GM18499 (cell line): ENCODE data around the gene EQTN.
"Not testable (repeated sequence)": the region's sequence is repeated elsewhere in the genome, so short reads cannot be mapped to it uniquely, and the experiment has no call there.

Experiments
- ATAC-seq: cut with Tn5 transposase; IDR thresholded peaks from one replicate; pipeline ENCODE4 v1.9.1; 2021; ENCODE audit warnings: moderate number of reproducible peaks; ENCODE audit not compliant: insufficient read depth, unreplicated experiment

The EQTN gene

DNA sequence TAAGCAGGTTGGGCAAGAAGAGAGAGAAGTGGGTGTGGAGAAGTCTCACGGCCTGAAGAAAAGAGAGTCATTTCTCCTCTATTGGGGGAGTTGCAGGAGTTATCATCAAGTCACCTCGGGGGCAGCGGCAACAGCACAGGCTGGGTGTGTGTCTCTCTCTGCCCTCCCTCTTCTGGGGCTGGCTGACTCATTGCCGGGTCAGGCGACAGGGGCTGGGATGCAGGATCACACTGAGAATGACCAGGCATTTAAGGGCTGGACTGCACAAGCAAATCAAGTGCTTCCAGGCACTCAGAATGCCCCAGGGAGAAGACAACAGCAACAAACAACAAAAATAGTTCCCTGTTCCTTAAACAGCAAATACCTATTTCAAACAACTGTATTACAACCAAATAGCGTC is 6.3 kb upstream of the EQTN start:
- no peak for ATAC-seq

DNA sequence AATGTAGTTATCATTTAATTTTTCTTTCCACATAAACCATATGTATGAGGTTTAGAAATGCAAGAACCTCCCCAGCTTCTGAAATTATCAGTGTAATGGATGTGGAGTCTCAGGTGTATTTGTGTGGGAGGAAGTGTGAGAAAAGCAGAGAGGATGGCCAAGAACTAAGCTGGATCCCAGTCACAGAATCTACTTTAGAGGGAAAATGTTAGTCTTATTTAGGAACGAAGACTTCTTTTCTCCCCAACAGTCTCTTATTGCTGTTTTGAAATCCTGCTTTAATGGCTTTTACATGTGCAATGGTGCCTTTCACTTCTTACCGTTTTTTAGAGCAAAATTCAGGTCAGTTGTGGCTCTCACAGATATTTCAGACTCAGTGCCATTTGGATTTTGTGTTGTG is 3.0 kb downstream of the EQTN start:
- ATAC-seq = no peak

DNA sequence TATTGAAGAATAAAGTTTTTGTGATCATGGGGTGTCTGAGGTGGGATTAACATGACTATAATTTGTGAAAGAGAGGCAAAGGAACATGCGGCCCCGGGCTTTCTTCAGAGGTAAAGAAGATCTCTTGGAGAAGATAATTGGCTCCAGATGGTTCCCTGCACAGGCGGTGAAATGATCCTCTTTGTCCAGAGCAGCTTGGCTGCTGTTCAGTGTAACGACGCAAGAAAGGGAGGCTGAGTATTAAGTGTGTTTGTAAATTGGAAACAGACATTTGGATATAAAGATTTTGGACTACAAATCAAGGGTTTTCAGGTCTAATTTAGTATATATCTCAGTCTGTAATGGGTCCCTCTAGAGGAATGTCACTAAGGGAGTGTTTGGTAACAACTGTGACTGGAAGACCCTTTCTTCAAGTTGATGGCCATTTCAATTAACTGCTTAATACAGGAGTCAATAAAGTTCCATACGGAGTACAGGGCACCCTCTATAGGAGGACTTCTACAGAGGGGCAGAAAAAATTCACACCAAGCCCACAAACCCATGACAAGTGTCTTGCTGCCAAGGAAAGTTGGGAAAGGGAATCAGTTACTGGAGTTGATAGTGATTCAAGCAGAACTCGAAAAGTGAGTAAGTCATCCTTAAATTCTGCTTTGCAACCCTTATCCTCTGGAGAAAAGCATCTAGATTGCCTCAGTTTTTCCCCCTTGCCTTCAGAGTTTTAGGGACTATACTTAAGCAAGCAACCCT is 4.1 kb downstream of the EQTN start:
- ATAC-seq = no peak

DNA sequence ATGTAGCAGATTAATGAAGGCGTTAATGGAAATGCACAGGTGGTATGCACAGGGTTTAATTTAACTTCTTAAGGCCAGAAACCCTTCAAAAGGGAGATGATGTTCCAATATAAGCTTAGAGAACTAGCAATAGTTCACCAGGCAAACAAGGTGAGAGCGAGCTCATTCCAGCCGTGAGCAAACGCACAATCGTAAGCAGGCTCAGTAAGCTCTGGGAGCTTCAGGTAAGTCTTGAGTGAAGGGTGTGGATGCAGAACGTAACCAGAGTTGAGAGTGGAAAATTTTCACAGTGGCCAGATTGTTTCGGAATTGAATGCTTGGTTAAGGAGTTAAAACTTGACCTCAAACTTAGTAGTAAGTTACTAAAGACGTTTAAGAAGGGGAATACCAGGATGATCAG is 5.7 kb downstream of the EQTN start:
- ATAC-seq = no peak

DNA sequence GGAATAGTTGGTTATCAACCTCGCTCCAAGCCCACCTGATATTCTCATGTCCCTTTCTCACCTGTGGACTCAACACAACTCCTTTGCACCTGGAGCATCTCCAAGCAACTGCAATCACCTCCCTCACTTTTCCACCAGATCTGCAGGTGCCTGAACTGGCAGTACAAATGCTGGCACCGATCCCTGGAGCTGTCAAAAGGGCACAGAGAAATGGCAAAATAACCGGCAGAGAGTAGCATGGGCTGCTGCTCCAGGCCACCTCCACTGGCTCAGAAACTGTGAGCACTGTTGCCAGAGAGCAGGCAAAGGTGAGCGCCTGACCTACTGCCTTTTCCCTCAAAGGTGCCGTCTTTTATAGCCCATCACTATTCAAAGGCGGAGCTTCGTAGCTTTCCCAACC is 14.7 kb downstream of the EQTN start:
- no peak for ATAC-seq

DNA sequence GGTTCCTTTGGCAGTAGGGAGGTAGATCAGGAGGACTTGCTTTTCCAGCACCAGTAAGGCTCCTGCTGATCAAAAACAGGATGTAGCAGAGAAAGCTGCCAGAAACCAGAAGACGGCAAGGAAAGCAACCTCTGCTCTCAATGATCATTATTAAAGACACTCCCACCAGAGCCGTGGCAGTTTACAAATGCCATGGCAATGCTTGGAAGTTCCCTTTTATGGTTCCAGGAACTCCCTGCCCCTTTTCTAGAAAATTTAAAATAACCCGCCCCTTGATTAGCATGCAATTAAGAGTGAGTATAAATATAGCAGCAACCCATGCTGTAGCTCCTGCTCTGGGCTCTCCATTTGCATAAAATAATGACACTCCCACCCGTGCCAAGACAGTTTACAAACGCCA is 16.1 kb downstream of the EQTN start:
- ATAC-seq = no peak

DNA sequence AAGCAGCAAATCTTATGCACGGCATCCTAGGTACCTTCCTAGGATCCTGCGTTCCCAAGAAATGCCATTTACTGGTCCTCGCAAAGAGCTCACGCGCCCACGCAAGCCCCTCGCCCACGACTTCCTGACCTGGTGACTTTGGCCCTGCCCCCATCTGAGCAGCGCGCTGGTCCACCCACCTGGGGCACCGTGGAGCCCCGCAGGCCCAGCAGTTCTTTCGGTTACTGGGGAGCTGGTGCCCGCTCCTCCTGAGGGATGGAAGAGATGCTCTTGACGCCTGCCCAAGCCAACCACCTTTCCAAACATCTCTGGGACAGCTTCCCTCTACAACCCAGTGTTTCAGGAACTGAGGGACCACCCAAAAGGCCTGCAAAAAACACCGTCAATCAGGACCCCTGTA is 16.7 kb downstream of the EQTN start:
- no peak for ATAC-seq

DNA sequence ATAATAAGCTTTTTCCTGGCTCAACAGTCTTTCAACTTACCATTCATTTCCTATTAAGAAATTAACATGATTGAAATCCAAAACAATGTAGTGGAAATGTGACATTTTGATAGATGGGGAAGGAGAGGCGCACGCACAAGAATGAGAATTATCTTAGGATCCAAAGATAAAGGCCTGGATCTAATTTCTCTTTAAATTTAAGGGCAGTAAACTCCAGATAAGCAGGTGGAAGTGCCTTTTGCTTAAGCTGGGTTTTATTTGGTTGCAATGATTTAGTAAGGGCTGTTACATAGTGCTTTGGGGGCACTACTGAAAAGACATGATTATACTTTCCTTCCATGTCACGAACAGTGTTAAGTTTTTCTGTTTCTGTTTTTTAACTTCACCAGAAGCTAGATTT is 17.3 kb downstream of the EQTN start:
- ATAC-seq = no peak

DNA sequence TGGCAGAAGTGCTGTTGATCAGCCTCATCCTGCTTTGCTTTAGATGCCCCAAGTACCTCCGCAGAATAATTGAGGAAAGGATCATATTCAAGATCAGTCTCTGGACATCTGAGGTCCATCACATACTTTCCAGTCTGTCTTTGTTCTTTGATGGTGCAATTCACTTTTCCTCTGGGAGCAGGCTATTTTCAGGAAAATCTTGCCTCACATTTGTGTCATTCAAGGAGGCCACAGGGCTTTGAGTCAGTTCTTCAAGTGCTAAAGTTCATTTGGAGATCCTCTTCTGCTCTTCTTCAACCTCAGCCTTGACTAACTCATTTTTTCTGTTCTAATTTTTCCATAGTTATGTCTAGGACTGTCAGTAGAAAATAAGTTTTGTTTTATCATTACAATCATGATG is 18.6 kb downstream of the EQTN start:
- no peak for ATAC-seq

DNA sequence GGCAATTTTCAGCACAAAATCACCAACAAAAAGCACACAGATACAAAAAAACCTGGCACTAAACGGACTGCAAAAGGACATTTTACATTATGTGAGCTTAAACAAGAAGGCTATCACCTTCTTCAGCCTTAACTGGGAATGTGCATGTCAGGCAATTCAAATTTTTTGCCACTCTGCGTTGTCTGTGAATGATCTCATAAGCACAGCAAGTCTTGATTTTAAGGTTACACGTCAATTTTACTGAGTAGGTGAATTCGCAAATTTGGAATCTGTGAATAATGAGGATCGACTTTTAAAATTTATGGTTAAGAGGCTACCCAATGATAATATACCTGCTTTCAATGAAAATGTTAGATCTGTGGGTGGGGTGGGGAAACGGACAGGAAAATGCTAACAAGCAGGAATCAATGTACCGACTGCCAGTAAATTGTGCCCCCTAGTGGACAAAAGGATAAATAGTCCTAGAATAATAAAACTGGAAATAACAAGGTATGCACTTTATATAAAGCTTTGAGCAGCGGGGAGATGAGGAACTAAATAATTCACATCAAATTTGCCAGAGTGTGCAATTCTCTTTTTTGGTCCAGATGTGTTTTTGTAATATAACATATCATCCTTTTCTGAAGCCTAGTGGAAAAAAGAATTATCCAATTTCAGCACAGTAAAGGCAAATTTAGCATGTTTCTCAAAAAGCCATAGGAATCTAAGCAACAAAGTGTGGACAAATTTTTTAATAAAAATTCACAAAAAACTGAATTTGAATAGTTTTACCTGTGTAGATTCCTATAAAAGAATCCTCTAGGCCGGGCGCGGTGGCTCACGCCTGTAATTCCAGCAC is 20.5 kb downstream of the EQTN start:
- no peak for ATAC-seq

DNA sequence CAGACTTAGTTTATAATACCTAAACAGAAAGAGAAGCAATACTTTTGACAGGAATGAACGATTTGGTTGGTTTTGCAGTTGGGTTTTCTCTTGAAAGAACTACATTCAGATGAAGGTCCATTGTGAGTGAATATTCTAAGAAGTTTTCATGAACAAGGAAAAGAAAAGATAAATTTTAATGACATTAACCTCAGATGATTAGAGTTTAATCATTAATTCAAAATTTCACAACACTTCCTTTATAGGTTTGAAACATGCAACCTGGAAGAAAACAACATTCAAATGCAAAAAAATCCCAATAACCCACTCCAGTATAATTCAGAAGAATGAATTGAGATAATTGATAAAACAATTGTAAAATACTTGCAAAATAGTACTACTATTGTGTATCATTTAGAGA is 23.8 kb downstream of the EQTN start:
- ATAC-seq = no peak

DNA sequence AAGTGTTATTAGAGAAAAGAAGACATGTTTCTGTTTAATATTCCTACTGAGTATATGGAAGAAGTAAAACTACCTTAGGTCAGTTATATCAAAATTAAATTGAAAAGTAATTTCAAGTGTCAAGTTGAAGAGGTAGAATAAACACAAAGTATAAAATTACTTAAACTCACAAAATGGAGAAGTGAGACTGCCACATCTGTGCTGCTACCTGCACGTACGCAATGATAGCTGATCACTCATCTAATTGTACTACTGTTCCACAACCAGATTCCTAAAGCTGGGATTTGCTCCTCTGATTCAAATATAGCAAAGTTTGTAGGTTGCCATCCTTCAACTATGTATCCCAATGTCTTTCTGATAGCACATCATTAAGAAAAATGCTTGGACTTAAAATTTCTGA is 24.8 kb downstream of the EQTN start:
- ATAC-seq = no peak

DNA sequence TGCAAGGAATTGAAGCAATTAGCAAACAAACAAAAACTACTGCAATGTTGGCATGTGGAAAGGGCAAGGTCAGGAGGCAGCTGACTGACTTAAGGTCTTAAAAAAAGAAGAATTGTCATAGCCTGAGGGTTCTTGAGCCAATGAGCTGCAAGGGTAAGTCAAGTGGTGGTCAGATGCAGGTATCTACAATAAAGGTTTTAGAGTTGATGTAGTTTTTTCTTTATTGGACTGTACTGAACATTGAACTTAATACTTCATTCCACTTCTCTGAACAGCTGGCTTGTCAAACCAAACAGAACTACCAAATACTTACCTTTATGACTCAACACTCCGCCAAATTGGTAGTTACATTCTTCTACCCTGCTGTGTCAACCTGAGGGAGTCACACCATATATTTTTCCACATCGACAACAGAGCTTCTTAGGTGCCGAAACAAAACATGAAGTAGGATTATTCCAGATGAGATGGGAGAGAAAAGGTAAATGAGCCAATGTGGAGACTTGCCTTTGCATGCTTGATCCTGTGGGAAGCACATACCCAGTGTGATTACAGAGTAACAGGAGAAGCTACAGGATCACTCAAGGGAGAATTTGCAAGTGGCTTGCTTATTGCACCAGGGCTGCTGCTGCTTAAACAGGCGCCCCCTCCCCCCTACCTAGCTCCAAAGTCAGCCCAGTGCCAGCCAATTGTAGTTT is 35.3 kb downstream of the EQTN start:
- ATAC-seq = no peak

DNA sequence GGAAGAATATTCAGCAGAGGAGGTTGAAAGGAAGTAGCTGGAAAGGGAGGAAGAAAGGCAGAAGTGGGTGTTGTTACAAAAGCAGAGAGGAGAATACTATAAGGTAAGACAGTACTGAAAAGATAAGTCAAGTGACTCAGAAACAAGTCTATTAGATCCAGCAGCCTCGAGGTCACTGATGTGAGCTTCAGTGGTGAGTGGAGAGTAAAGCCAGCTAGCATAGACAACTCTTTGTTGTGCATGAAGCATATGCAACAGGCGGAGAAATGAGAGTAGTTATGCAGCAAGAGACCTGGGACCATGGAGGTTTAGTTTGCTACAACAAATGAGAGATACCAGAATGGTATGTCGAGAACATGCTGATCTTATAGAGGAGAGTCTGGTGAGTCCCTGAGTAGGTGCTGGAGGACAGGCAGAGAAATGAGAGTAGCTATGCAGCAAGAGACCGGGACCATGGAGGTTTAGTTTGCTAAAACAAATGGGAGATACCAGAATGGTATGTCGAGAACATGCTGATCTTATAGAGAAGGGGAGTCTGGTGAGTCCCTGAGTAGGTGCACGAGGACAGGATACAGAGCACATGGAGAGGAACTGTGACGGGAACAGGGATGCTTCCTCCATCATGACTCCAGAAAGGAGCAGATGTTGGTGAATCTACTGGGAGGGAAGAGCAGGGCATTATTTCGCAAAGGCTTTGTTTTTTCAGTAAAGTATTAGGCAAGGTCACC is 36.0 kb downstream of the EQTN start:
- ATAC-seq = no peak

DNA sequence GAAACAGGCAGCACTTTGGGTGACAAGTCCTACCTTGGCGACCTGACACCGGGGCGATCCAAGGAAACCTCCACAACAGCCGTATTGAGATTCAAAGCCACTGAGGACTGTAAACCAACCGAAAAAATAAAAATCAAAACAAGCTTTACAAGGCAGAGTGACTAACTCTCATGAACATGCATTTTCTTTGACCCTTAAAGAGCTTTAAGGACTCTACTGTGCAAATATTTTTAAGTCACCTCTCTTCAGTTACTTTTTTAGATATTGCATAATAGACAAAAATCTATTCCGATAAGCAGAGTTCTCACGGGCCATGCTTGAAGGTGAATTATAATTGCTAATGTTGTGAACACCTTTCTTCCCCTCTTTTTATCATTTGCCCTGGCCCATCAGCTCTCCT is 38.3 kb downstream of the EQTN start:
- no peak for ATAC-seq

DNA sequence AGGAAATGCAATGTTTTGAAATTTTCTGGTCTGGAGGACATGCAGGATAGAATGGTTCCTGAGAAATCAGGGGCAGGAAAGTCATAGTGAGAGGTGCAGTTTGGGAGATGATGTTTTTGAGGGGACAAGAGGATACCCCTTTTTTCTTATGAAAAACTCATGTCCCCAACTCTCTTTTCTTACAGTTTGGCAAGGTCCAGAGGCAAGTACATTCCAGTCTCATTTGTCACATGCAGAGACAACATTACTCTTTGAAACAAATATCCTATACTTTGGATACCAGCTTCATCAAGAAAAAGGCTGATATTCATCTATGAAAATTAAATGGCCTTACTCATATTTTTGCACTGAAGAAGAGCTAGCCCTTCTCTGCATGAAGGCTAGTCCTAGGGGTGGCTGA is 48.2 kb downstream of the EQTN start:
- ATAC-seq = no peak

DNA sequence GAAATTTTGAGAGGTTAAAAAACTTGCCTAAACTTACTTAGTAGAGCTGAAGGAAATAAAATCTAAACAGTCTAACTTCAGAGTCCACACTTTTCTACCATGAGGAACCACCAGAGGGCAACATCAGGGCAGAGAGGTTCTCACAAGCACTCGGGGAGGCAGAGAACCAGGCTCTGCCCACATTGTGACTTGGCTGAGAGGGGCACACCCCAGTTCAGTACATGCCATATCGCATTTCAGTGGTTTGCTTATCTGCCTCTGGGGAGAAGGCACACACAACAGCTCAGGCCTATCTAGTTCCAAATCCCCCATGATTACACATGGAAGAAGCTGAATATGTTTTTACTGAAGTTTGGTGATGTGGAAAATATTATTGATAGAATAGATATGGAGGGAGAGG is 49.2 kb downstream of the EQTN start:
- no peak for ATAC-seq

DNA sequence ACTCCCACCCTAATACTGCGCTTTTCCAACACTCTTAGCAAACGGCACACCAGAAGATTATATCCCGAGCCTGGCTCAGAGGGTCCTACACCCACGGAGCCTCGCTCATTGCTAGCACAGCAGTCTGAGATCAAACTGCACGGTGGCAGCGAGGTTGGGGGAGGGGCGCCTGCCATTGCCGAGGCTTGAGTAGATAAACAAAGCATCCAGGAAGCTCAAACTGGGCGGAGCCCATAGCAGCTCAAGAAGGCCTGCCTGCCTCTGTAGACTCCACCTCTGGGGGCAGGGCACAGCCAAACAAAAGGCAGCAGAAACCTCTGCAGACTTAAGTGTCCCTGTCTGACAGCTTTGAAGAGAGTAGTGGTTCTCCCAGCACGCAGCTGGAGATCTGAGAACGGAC is 57.3 kb downstream of the EQTN start:
- ATAC-seq = not testable (repeated sequence)
